ENCODE results near the gene AP1G1.
"Not testable (repeated sequence)": the region's sequence is repeated elsewhere in the genome, so short reads cannot be mapped to it uniquely, and the experiment has no call there.

Gene AP1G1

DNA sequence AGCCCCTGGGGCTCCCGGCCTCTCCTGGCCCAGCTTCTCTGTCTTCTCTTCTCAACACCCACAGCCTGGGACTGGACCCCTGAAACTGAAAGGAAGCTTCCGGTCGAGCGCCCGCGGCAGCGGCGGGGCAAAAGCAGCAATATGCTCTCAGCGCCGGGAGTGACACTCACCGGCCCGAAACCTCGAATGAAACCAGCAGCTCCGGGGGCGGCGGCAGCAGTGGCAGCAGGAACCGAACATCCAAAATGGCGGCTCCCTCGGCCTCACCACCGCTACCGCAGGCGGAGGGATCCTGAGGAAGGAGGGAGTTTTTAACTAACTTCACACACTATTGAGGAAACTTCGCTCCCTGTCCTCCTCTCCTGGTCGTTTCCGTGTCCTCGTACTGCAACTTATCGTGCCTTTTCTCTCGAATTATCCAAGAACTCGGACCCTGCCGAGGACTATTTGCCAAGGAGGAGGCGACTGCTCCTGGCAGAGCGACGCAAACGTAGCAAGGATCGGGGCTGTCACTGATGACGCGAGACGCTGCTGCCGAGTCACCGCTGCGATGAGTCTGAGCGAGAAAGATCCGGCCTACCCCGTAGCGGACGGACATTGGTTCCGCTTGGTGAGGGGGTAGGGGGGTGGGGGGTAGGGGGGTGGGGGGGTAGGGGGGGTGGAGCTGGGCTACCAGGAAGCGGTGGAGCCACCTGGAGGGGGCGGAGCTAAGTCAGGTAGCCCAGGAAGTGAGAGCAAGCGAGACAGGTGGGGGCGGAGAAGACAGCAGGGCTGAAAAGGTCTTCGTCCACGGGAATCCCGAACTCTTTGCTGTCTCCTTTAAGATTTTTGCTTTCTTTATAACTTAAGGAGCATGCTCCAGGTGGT lies at the start of gene AP1G1:
Gene AP1G1 (minus strand): TSS at position 242 of the 867 bp plus-strand sequence. CDS start 19,355 bp downstream, outside the sequence.
- peak; percentile 96 for DNase-seq

DNA sequence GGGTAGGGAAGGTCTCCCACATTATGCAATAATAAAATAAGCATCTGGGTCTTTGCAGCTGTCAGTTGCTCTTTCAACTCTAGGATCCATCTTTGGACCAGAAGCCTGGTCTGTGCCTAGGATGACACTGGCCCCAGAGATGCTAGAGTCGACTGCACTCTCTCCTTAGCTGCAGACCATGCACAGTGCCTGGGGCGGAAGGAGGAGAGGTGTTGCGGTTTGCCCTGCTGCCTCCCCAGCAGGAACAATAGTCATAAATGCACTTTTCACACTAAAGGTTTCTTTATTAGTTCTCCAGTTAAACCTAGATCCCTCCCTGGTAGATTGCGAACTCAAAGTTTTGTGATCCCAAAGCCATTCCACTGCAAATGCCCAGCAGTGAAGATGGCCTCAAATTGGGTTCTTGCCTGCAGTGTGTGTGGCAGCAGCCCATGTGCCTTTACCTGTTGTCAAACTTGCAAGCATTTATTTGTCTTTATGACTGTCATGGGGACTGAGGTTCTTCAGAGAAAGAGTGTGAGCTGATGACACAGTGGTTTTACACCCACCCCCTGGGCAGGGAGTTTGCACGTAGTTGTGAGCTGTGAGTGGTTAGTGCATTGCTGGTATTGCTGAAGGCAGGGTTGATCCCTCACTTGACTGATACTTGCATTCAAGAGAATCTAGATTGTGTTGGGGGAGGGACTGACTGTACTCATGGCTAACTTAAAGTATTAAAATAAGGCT lies 47.5 kb upstream of the AP1G1 start:
- no peak for DNase-seq

DNA sequence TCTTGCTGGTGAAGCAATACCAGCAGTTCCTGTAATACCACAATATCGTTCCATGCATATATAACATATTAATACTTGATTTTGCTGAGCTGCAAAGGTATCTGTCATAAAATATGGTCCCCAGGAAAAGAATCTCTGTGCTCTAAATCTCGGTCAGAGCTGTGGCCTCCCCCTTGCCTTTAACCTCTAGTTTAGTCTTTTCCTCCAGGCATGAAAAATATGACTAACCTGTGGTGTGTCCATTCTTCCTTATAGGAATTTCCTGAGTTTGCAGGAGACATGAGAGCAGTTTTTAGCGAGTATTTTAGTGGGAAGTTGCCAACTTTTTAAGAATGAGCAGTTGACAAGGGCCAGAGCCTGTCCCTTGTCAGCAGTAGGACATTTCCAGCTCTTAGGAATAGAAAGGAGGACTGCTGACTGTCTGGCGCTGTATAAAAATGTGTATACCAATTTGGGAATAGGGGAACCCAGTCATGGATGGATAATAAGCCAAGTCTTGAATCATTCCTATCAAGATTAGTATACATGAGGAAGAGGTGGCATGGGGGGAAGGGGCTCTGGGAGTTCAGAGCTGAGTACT lies 45.8 kb upstream of the AP1G1 start:
- no peak for DNase-seq

DNA sequence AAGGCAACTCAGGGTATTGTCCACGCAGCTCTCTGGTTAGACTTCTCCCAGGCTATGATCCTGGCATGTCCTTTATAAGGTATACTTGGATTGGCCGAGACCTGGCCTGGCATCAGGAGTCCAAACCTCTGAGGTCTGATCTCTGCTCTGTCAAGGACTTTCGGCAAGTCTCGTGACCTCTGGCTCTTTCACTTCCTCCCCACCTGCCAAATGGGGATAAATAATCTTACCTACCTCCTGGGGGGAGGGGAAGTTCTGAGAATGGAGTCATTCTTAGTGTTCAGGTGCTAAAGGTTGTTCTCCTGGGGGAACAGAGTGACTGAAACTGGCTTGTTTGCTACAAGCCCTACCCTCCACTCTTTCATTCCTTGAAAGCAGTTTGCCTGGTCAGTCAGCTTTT lies 44.8 kb upstream of the AP1G1 start:
- no peak for DNase-seq

DNA sequence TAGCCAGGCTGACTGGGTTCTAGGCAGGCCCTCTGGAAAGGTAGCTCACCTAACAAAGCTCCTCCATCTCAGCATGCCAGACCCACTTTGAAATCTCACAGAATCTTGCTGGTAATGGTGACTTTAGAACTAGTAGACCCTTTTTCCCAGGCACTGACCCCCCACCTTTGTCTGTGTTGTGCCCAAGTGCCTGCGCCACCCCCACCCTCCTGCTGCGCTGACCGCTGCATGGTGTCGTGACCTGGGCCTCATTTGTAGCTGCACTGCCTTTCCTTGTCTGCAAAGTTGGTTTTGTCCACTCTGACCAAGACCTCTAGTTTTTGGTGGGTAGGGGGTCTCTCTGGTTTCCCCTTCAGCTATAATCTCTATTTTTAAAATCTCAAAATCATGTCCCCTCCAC lies 43.9 kb upstream of the AP1G1 start:
- no peak for DNase-seq

DNA sequence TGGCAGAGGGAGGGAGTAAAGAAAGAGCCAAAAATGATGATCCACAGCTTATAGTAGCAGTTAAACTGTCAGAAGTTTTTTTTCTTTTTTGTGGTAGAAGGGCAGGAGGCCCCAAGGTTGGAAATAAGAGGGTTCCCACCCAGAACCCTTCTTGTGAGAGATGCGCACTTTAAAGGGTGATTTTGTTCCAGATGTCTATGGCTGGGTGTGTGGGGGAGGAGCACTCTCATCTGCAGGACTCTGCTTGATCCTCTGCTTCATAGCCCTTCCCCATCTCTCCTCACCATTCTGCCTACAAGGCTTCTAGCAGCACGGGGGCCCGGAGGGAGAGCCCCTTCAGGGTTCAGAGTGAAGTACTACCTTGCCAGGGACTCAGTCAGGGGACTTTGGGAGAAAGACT lies 43.5 kb upstream of the AP1G1 start:
- no peak for DNase-seq

DNA sequence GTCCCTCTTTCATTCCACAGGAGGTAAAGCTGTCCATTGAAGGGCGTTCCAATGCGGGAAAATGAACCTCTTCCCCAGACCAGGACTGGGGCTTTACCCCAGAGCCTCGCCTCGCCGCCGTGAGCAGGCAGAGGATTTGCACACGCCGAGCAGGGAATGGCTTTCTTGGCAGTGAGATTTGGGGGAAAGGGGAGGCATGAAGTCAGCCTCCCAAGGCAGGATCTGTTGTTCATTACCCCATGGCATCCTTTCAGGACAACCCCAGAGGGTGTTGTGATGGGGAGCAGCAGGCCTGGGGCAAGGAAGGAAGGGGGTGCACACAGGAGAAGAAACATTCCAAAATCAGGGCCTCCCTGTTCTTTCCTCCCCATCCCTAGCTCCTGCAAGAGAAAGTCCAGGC lies 43.1 kb upstream of the AP1G1 start:
- no peak for DNase-seq

DNA sequence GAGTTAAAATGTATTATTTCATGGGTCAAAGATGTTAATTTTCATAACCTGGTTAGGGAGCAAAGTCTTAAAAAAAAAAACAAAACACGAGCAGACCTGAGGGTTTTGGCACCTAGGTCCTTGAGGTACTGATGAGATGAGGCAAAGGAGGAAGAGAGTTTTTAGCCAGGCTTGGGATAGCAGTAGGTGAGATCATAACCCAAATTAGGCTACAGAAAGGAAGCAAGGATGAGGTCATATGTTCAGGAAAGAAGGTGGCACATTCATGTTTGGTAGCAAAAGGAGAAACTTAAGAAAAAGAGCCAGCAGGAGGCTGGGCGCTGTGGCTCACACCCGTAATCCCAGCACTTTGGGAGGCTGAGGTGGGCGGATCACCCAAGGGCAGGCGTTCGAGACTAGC lies 40.0 kb upstream of the AP1G1 start:
- DNase-seq: no peak

DNA sequence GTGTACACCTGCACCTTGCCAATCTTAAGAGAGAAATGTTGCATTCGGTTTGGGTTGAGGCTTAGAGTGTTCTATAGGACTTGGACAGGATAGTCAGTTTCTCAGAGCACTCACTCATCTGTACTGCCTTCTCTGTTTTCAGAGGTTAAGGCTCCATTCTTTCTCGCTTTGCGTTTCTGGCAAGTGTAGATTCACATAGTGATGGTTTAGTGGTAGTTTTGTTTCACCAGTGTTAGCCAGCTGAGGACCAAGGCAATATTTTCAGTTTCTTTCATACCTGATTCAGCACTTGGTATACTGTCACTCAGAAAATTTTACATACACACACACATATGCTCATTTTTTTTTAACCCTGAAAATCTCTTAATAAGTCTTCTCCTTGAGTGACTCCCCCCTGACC lies 38.5 kb upstream of the AP1G1 start:
- DNase-seq: no peak

DNA sequence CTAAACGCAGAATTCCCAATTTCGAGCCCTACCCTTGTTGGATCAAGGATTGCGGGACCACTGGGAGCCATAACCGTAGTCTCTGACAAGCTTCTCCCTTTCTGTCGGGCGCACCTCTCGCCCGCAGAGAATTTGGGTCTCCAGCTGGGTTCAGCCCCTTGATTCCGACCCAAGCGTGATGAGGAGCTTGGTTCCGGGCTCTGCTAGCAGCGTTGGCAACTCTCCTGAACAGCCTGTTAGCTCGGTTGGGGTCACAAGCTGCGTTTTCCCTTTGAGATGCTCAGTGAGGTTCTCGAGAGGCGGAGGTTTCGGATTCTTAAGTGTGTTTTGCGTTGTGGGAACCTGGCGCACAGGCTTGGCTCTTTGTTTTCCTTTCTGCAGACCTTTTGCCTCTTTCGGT lies 37.8 kb upstream of the AP1G1 start:
- no peak for DNase-seq

DNA sequence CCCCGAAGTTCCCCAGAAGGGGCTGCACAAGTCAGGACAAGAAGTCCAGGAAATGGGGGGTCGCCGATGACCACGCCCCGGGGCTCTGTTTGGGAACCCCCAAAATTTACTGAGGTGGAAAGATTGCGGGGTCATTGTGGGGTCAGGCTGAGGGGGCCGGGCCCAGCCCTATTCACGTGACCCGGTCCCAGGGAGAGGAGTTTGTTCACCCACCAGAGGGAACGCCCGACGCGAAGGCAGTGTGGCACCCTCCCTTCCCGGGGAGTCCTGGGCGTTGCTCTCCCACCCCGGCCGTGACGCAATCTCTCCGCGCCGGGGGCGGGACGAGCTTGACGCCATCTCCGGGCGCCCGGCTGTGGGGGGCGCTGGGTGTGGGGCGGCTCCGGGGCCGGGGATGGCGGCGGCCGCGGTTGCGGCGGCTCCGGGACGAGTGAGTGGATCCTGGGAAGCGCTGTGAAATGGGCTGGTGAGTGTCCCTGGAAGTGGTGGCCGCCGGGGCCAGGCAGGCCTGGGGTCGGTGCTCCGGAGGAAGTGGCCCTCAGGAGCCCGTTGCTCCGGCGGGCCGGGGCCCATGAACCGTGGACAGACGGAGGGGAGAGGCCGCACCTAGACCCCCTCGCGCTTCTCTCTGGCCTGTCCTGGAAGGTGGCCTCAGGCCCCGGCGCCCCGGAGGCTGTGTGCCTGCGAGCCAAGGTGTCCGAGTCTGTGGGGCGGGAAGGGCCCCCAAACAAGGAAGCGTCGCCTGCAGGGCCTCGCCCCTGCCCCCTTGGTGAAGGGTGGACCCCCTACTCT lies 37.2 kb upstream of the AP1G1 start, which contains the start of gene ATXN1L:
Gene ATXN1L (plus strand): TSS at position 338 of the 792 bp plus-strand sequence. CDS start 3,765 bp downstream, outside the sequence.
- peak; percentile 89 for DNase-seq

DNA sequence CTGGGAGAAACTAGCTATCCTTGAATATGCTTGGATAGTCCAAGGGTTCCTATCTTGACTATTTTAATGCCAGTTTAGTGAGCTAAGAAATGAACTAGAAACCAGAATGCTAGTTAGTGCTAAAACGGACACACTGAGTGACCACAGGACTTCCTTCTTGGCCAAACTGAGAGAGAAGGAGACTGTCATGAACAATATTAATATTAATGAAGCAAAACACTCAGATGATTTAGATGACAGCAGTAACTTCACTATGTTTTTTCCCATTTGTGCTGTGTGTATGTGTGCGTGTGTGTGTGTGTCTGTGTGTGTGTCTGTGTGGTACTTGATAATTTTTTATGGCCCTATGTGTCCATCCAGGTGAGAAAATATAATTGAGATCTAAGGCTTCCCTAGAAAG lies 34.9 kb upstream of the AP1G1 start:
- DNase-seq: no peak

DNA sequence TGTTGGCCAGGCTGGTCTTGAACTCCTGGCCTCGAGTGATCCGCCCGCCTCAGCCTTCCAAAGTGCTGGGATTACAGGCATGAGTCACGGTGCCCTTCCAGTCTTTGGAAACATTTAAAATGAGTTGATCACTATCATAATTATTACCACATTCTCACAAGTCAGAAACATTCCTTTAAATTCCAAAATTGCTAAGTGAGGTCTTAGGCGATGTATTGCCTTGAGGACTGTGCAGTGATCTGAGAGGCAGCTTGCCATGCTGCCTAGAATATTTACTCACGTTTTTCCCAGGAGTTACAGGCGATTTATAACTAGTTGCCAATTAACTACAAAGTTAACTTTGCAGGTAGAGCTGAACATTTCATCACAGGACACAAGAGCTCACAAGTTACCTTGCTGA lies 31.4 kb upstream of the AP1G1 start:
- DNase-seq: no peak

DNA sequence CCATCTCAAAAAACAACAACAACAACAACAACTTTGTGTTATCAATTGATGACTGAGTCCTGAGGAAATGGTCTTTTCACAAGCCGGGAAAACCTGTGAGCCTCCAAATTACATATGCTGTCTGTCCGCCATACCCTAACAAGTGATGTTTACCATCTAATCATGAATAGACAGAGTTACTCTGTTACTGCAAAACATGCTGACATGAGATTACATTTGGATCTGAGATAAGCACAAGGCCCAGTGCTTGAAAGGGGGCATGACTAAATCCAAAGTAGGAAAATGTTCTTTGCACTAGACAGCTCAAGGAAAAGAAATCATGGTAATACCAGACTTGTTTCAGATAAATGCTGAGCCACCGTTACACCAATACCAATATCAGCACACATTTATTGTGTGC lies 28.5 kb upstream of the AP1G1 start:
- no peak for DNase-seq

DNA sequence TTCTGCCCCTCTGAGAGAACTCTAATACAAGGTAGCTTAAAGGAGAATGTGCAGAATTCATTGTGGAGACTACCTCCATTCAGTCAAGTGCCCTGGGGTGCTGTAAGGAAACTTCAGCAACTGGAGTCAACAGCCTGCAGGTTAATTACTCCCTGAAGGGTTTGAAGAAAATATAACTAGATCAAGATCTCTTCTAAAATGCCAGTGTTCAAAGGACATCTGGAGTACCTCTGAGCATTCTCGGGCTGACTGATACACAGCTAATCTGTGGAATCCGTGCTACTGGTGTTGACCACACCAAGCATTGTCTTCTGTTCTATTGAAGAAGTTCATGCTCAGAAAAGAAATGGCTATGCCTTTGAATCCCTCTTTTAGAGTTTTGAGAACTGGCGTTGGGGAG lies 25.7 kb upstream of the AP1G1 start:
- no peak for DNase-seq

DNA sequence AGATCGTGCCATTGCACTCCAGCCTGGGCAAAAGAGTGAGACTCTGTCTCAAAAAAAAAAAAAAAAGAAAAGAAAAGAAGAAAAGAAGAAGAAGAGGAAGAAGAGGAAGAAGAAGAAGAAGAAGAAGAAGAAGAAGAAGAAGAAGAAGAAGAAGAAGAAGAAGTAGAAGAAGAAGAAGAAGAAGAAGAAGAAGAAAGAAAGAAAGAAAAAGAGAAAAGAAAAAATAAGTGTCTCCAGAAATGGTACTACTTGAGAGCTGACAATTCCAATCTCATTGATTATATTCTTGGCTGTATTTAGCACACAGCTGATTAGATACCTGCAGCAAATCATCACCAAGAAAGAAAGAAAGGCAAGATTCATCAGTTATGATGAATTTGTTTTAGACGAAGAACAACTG lies 23.5 kb upstream of the AP1G1 start:
- not testable (repeated sequence) for DNase-seq

DNA sequence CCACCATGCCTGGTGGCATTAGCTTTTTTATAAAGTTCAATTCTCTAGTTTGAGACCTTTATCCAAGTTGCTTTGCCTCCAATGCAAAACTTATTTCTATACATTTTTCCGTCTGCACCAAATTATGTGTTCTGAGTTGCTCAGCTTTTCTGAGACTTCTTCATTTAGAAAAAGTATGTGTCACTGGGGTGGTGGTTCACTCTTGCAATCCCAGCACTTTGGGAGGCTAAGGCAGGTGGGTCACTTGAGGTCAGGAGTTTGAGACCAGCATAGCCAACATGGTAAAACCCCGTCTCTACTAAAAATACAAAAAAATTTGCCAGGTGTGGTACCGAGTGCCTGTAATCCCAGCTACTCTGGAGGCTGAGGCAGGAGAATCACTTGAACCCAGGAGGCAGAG lies 23.1 kb upstream of the AP1G1 start:
- not testable (repeated sequence) for DNase-seq

DNA sequence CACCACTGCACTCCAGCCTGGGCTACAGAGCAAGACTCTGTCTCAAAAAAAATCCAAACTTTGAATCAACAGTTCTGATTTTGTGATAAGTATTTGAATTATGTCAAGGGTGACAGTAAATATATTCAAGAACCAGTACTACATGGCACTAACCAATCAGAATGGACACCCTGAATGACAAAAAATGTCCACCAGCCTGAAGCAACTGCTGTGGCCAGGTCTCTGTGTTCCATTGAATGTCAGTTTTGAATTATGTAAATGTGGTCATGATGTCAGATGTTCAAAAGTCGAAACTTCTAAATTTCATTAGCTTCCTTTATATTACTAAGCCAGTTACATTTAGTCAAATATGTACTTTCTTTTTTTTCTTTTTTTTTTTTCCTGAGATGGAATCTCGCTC lies 21.7 kb upstream of the AP1G1 start:
- DNase-seq: no peak

DNA sequence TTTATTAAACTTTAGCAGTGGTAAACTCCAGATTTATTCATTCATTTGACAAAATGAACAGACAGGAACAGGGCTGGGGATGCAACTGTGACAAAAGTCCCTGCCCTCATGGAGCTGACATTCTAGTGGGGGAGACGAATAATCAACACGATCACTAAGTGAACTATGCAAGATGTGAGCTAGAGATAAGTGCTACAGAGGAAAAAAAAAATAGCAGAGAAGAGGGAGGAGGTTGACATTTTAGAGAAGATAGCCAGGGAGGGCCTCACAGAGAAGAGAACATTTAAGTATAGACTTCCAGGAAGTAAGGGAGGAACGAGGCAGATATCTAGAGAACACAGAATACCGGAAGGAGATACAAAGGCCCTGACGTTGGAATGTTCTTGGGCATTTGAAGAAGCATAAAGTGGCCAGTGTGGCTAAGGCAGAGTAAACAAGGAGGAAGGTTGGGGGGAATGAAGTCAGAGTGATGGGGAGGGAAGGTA lies 17.9 kb upstream of the AP1G1 start:
- DNase-seq: no peak

DNA sequence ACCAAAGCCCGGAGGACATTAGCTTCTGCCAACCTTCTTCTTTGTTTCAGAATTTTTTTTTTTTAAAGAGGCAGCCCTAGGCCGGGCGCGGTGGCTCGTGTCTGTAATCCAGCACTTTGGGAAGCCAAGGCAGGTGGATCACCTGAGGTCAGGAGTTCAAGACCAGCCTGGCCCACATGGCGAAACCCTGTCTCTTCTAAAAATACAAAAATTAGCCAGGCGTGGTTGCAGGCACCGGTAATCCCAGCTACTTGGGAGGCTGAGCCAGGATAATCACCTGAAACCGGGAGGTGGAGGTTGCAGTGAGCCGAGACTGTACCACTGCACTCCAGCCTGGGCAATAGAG lies 8.5 kb upstream of the AP1G1 start:
- not testable (repeated sequence) for DNase-seq

DNA sequence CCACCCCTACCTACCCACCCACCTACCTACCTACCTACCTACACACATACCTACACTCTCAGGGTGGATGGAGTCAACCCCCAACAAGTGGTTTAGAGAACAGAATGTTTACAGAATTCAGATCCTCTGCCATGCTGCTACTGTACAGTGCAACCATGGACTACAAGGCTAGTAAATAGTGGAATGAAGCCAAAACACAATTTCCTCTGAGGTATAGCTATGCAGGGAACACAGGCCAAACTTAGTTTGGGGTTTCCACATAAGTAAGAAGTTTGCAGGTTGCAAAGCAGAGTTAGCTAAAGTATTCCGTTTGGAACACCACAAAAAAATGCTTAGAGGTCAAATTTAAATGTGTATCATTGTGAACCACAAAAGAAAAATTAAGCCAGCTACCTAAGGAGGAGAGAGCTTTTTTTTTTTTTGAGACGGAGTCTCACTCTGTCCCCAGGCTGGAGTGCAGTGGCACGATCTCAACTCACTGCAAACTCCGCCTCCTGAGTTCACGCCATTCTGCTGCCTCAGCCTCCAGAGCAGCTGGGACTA lies 2.7 kb upstream of the AP1G1 start:
- no peak for DNase-seq

DNA sequence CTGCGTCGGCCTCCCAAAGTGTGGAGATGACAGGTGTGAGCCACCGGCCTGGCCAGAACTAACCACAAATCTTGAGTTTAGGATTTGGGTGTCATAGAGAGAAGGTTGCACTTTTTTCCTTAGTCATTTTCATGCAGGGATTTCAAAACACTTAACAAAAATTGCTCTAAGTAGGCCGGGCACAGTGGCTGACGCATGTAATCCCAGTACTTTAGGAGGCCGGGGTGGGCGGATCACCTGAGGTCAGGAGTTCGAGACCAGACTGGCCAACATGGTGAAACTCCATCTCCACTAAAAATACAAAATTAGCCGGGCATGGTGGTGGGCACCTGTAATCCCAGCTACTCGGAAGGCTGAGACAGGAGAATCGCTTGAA lies 1.5 kb upstream of the AP1G1 start:
- DNase-seq: not testable (repeated sequence)
